ENCODE measurements around the gene HSPD1. TPM values are rescaled to one million over a fixed set of nuclear protein-coding genes. Genes with fewer than 3 reads are reported as not detected.

Gene HSPD1
- total RNA-seq (2022; extraction: Qiagen RNA extraction; ENCODE audit: low read depth): 578 to 764 TPM (median 638 TPM) in 5 replicates

DNA sequence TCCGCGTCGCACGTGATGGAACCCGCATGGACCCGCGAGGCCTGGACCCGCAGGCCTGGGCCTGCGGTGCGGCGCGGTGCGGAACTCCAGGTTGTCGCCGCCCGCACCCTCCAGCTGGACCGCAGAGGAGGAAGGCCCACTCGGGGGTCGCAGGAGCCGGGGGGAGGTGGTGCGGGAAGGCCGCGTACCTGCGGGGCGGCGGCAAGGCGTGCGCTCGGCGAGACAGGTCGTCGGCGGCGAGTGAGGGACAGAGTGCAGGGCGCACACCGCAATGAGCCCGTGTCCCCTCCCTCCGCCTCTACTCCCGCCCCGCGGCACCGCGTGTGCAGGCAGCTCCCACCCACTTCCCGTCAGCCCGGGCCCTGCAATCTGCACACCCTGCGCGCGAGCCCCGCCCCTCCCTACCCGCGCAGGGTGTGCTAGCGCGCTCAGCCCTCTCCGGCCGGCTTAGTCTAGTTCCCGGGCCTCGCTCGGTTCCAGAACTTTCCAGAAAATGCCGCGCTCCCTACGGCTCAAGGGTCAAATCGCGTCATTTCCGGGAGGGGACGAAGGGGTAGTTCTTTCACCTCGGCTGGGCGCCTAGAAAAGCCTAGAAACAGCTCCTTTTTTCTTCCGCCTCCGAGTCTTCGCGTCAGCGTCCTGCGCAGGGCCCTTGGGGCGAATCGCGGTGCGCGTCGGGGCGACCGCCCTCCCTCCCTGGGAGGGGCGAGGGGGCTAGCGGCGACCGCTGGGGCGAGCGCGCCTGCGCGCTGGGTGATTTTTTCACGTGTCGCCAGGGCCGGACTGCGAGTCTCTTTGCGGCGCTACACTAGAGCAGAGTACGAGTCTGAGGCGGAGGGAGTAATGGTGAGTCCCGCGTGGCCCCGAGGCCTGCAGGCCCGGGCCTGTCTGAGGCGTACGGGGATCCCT is at the start of gene HSPD1, which contains the start of gene HSPE1:
Gene HSPD1, minus strand, starts transcription at position 247 of the 909 bp plus-strand sequence. CDS start 992 bp downstream, outside the sequence.
Gene HSPE1, plus strand, starts transcription at position 786 of the 909 bp plus-strand sequence. Its CDS starts 58 bp downstream, at position 844.

GRCh38 chr2:197515739-197516392 is 16.2 kb upstream of the HSPD1 start, which contains the start of gene MOB4:
TSS of gene MOB4 (plus strand) at chr2:197516066. CDS start at chr2:197516087, 21 bp downstream.

DNA sequence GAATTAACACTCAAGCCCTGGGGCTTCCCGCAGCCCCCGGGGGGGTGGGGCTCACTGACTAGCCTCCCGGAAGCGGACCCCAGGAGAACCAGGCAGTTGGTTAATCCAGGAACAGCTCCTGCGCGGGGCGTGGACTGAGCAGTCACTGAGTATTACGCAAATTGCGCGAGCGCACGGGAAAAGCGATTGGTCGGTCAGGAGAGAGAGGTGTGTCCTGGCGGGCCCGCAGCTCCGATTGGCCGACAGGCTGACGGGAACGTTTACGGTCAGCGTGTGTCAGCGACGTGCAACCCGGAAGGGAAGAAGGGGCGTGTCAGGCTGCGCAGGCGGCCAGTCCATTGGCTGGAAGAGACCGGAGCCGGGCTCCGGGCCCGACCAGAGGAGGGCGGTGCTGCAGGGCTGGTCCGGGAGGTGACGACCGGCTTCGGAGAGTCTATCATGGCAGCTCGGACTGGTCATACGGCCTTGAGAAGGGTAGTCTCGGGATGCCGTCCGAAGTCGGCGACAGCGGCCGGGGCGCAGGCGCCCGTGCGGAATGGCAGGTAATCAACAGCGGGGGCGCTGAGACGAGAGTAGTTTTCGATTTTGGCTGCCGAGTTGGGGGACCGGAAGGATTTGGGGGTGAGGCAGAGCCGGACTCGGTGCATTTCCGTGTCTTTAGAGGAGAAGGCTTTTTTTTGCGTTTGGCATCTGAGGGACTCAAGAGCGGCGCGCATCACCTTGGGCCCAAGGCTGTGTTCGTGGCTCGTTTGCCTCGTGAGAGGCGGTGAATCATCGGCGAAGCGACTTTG is 46.3 kb downstream of the HSPD1 start, which contains the start of gene COQ10B:
Gene COQ10B, plus strand, starts transcription at position 430 of the 791 bp plus-strand sequence. Its CDS starts 9 bp downstream, at position 439.

Other genes starting within 250 kb of the HSPD1 start
- 1.2 to 3.3 TPM (median 1.8 TPM) in 5 replicates for gene ANKRD44, start 189.1 kb downstream of the HSPD1 start, total RNA-seq (2022; extraction: Qiagen RNA extraction; ENCODE audit: low read depth)
- gene SF3B1, start 64.8 kb downstream of the HSPD1 start, total RNA-seq (2022; extraction: Qiagen RNA extraction; ENCODE audit: low read depth): 110 to 162 TPM (median 122 TPM) in 5 replicates
- 14.6 to 19.4 TPM (median 18.0 TPM) in 5 replicates for gene COQ10B, start 46.3 kb downstream of the HSPD1 start, total RNA-seq (2022; extraction: Qiagen RNA extraction; ENCODE audit: low read depth)
- 455 to 1,103 TPM (median 573 TPM) in 5 replicates for gene HSPE1, start 539 bp upstream of the HSPD1 start, total RNA-seq (2022; extraction: Qiagen RNA extraction; ENCODE audit: low read depth)
- 12.8 to 37.1 TPM (median 25.7 TPM) in 5 replicates for gene MOB4, start 16.2 kb upstream of the HSPD1 start, total RNA-seq (2022; extraction: Qiagen RNA extraction; ENCODE audit: low read depth)
- gene RFTN2, start 175.7 kb upstream of the HSPD1 start, total RNA-seq (2022; extraction: Qiagen RNA extraction; ENCODE audit: low read depth): not detected in 5 replicates
- gene MARS2, start 205.5 kb upstream of the HSPD1 start, total RNA-seq (2022; extraction: Qiagen RNA extraction; ENCODE audit: low read depth): 9.4 to 10.8 TPM (median 10.0 TPM) in 5 replicates

Data from A549 treated with ZK216348 at 1 μM for 4 hours (cell line).